ENCODE results near the gene MMP13. TPM values are rescaled to one million over a fixed set of nuclear protein-coding genes. Genes with fewer than 3 reads are reported as not detected.

The MMP13 gene
- total and polyA plus RNA-seq, 2 of the 13 experiments (the other 11 are each of a cell fraction or from before 2014, with no cell fraction given), result not detected

DNA sequence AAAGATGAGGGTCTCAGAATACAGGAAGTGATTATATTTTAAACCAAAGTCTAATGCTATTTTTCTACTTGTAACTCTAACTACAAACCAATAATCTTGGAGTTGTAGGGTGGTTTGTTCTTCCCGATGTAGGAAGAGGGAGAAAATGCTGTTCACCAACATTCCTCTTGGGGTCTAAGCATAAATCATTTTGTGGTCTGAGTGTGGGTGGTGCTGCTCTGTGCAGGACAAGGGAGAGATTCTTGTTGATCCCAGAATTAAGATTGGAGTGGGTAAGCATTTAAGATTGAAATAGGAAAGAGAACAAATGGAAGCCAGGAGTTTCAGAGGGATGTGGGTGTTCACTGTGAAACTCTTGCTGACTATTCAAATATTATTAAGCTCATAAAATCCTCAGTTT, 38.6 kb upstream of the MMP13 start (continued):
- no peak for TF ChIP-seq ZNF629 (CRISPR knock-in tag; conservative IDR thresholded peaks at IDR 0.05)
- TF ChIP-seq, protein P1, sequence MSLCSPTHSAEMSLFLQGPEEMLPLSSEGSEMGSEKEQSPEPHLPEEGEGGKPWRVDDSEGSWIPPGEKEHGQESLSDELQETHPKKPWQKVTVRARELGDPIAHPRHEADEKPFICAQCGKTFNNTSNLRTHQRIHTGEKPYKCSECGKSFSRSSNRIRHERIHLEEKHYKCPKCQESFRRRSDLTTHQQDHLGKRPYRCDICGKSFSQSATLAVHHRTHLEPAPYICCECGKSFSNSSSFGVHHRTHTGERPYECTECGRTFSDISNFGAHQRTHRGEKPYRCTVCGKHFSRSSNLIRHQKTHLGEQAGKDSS (CRISPR knock-in tag; IDR thresholded peaks at IDR 0.05; ENCODE audit: borderline replicate concordance, low read depth), result no peak
- TF ChIP-seq ZNF331 (CRISPR knock-in tag; IDR thresholded peaks at IDR 0.05), result no peak

DNA sequence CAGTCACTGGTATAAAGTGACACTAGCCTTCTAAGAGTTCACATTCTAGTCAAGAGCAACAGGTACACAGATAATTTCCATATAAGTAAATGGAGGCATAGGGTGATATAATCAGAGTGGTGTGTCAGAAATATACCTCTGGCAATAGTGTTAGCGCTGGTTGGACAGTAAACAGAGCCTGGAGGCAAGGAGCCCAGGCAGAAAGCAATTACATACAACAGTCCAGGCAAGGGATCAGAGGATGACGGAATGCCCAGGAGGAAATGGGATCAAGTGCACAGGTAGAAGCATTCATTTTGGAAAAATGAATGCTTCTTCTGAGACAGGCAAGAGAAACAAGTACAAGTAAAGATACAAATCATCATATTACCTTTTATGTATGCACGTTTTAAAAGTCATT, 36.2 kb upstream of the MMP13 start:
- DNase-seq (ENCODE audit: low spot score), result no peak
- Histone ChIP-seq H3K4me3 (replicated peaks in 1 of 3; ENCODE audit: insufficient read depth in 1 of 3, low read depth in 2 of 3, low read length in 3 of 3) (no peak overlapping the region), H3K4me1 (ENCODE audit: insufficient read depth, low read length) (no peaks in the 10 kb centered on the region), H4K20me1 (ENCODE audit: insufficient read depth, low read length) (no peaks in the 10 kb centered on the region), H3K9me3 (ENCODE audit: low read length) (no peaks in the 10 kb centered on the region), H3K27me3 (ENCODE audit: control insufficient read depth in 1 of 2, insufficient read depth in 2 of 2, low read length in 2 of 2) (no peaks in the 10 kb centered on the region), H3K4me2 (ENCODE audit: low read depth, low read length) (no peak overlapping the region), H3K79me2 (ENCODE audit: insufficient read depth, low read length) (no peaks in the 10 kb centered on the region), H3K27ac (ENCODE audit: extremely low read length, insufficient read depth, low read length) (no peak overlapping the region), H2AFZ (ENCODE audit: low read length) (no peak overlapping the region), H3K9ac (ENCODE audit: insufficient read depth, low read depth, low read length) (no peak overlapping the region), H3K36me3 (replicated peaks in 1 of 2; ENCODE audit: control insufficient read depth in 1 of 2, insufficient read depth in 2 of 2, low read length in 2 of 2) (no peaks in the 10 kb centered on the region)
- WGBS (ENCODE audit: low lambda C conversion rate), result 30% methylated on average over 3 of the region's 3 CpGs
- TF ChIP-seq, protein P2, sequence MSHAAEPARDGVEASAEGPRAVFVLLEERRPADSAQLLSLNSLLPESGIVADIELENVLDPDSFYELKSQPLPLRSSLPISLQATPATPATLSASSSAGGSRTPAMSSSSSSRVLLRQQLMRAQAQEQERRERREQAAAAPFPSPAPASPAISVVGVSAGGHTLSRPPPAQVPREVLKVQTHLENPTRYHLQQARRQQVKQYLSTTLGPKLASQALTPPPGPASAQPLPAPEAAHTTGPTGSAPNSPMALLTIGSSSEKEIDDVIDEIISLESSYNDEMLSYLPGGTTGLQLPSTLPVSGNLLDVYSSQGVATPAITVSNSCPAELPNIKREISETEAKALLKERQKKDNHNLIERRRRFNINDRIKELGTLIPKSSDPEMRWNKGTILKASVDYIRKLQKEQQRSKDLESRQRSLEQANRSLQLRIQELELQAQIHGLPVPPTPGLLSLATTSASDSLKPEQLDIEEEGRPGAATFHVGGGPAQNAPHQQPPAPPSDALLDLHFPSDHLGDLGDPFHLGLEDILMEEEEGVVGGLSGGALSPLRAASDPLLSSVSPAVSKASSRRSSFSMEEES (CRISPR knock-in tag; IDR thresholded peaks at IDR 0.05), result no peak
- TF ChIP-seq GATAD2A (CRISPR knock-in tag; IDR thresholded peaks at IDR 0.05) (no peak), ZNF746 (CRISPR knock-in tag; IDR thresholded peaks at IDR 0.05) (no peak), ZNF451 (CRISPR knock-in tag; IDR thresholded peaks at IDR 0.05) (no peak), POLR2AphosphoS5 (IDR thresholded peaks at IDR 0.05; ENCODE audit: low read depth, low read length) (no peak), KLF6 (CRISPR knock-in tag; IDR thresholded peaks at IDR 0.05) (no peak), ARHGAP35 (CRISPR knock-in tag; IDR thresholded peaks at IDR 0.05; ENCODE audit: borderline replicate concordance) (no peak), YY1 (IDR thresholded peaks at IDR 0.05; ENCODE audit: insufficient read depth, insufficient replicate concordance, low read depth, low read length) (no peak)
- TF ChIP-seq, protein P3, sequence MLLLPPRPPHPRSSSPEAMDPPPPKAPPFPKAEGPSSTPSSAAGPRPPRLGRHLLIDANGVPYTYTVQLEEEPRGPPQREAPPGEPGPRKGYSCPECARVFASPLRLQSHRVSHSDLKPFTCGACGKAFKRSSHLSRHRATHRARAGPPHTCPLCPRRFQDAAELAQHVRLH (CRISPR knock-in tag; IDR thresholded peaks at IDR 0.05; ENCODE audit: borderline replicate concordance, low read depth), result no peak
- TF ChIP-seq, protein P4, sequence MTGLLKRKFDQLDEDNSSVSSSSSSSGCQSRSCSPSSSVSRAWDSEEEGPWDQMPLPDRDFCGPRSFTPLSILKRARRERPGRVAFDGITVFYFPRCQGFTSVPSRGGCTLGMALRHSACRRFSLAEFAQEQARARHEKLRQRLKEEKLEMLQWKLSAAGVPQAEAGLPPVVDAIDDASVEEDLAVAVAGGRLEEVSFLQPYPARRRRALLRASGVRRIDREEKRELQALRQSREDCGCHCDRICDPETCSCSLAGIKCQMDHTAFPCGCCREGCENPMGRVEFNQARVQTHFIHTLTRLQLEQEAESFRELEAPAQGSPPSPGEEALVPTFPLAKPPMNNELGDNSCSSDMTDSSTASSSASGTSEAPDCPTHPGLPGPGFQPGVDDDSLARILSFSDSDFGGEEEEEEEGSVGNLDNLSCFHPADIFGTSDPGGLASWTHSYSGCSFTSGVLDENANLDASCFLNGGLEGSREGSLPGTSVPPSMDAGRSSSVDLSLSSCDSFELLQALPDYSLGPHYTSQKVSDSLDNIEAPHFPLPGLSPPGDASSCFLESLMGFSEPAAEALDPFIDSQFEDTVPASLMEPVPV (CRISPR knock-in tag; IDR thresholded peaks at IDR 0.05), result no peak
- TF ChIP-seq, protein P5, sequence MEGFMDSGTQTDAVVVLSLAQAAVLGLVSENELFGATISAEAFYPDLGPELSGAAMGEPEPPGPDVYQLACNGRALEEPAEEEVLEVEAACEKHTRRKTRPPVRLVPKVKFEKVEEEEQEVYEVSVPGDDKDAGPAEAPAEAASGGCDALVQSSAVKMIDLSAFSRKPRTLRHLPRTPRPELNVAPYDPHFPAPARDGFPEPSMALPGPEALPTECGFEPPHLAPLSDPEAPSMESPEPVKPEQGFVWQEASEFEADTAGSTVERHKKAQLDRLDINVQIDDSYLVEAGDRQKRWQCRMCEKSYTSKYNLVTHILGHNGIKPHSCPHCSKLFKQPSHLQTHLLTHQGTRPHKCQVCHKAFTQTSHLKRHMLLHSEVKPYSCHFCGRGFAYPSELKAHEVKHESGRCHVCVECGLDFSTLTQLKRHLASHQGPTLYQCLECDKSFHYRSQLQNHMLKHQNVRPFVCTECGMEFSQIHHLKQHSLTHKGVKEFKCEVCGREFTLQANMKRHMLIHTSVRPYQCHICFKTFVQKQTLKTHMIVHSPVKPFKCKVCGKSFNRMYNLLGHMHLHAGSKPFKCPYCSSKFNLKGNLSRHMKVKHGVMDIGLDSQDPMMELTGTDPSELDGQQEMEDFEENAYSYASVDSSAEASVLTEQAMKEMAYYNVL (CRISPR knock-in tag; IDR thresholded peaks at IDR 0.05; ENCODE audit: borderline replicate concordance), result no peak
- ATAC-seq, result no peak
- ChIA-PET POLR2A (no interaction called here), CTCF (ENCODE audit: low intra/inter-chr PET ratio, low total read pairs) (no interaction called here)
- BruUV-seq (replicated peaks), result no TSS peak
- intact Hi-C loops (cut with micrococcal nuclease; ENCODE audit: unreplicated experiment) (no loop called here), in situ Hi-C loops (cut with HindIII; ENCODE audit: extremely low pct_ligation_motif_present, low pct_unique_long_range_greater_than_20kb) (no loop called here)
- no peak for FAIRE-seq
